ENCODE measurements around the gene WDR93.
A peak's percentile ranks its signal among the peaks of the same experiment; 100 is the strongest.

- TF ChIP-seq POLR2AphosphoS5 (IDR thresholded peaks at IDR 0.05; ENCODE audit: low read depth, low read length) (no peak), TAF1 (IDR thresholded peaks at IDR 0.05; ENCODE audit: borderline replicate concordance, insufficient read depth, low read length) (no peak), SIN3A (IDR thresholded peaks at IDR 0.05; ENCODE audit: borderline replicate concordance, insufficient read depth, low read length) (no peak), FOXP2 (optimal IDR thresholded peaks at IDR 0.05; ENCODE audit: borderline replicate concordance, extremely low read depth, extremely low read length, insufficient read depth) (peak; percentile 74)
- TF ChIP-seq, protein P1, sequence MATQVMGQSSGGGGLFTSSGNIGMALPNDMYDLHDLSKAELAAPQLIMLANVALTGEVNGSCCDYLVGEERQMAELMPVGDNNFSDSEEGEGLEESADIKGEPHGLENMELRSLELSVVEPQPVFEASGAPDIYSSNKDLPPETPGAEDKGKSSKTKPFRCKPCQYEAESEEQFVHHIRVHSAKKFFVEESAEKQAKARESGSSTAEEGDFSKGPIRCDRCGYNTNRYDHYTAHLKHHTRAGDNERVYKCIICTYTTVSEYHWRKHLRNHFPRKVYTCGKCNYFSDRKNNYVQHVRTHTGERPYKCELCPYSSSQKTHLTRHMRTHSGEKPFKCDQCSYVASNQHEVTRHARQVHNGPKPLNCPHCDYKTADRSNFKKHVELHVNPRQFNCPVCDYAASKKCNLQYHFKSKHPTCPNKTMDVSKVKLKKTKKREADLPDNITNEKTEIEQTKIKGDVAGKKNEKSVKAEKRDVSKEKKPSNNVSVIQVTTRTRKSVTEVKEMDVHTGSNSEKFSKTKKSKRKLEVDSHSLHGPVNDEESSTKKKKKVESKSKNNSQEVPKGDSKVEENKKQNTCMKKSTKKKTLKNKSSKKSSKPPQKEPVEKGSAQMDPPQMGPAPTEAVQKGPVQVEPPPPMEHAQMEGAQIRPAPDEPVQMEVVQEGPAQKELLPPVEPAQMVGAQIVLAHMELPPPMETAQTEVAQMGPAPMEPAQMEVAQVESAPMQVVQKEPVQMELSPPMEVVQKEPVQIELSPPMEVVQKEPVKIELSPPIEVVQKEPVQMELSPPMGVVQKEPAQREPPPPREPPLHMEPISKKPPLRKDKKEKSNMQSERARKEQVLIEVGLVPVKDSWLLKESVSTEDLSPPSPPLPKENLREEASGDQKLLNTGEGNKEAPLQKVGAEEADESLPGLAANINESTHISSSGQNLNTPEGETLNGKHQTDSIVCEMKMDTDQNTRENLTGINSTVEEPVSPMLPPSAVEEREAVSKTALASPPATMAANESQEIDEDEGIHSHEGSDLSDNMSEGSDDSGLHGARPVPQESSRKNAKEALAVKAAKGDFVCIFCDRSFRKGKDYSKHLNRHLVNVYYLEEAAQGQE (IDR thresholded peaks at IDR 0.05; ENCODE audit: insufficient read depth in 1 of 2, low read depth in 2 of 2, low read length in 2 of 2): no peak
Observed at GRCh38 chr15:89647191-89647851, 43.3 kb upstream of the WDR93 start.

Measured in PFSK-1 (cell line).